ENCODE measurements around the gene C10orf67.

C10orf67 gene

GRCh38 chr10:23157239-23157681 is 187.3 kb downstream of the C10orf67 start:
- no peak for DNase-seq

- DNase-seq: no peak
Observed at GRCh38 chr10:23156447-23157150, 188.0 kb downstream of the C10orf67 start.

- peak; percentile 41 for DNase-seq
Observed at GRCh38 chr10:23155169-23155568, 189.4 kb downstream of the C10orf67 start.

All from MV-4-11 (cell line).